GM23338 (cell line): ENCODE data around the gene PRDM11. TPM values are rescaled to one million over a fixed set of nuclear protein-coding genes. Genes with fewer than 3 reads are reported as not detected.

Experiments used
- CTCF ChIP-seq, 2 experiments: fragments of 200-600 bp in 1 of 2; sonication (generic) in 1 of 2; conservative IDR thresholded peaks; 2 replicates each; pipeline versions ENCODE4 v1.5.1 to v1.6.1; 2016 to 2017; ENCODE audit warnings: antibody characterized with exemption in 2 of 2, low read depth in 2 of 2, mild to moderate bottlenecking in 2 of 2, moderate library complexity in 1 of 2
- ETS1 ChIP-seq: IDR thresholded peaks from 2 replicates; pipeline ENCODE4 v1.6.1; 2016; ENCODE audit warnings: antibody characterized with exemption
- EZH2 ChIP-seq: fragments of 200-600 bp; sonication (generic); IDR thresholded peaks from one replicate; pipeline ENCODE4 v1.8.0; 2017; ENCODE audit warnings: antibody characterized with exemption, mild to moderate bottlenecking, low read depth; ENCODE audit not compliant: unreplicated experiment
- EZH2phosphoT487 ChIP-seq: fragments of 200-600 bp; sonication (generic); IDR thresholded peaks from one replicate; pipeline ENCODE4 v1.8.1; 2018; ENCODE audit warnings: antibody characterized with exemption; ENCODE audit not compliant: unreplicated experiment
- POLR2AphosphoS5 ChIP-seq: IDR thresholded peaks from 2 replicates; pipeline ENCODE4 v1.6.1; 2016; ENCODE audit warnings: antibody characterized with exemption, low read depth
- REST ChIP-seq: IDR thresholded peaks from one replicate; pipeline ENCODE4 v1.6.1; 2018; ENCODE audit warnings: antibody characterized with exemption; ENCODE audit not compliant: unreplicated experiment
- STAT1 ChIP-seq: IDR thresholded peaks from one replicate; pipeline ENCODE4 v1.6.1; 2016; ENCODE audit warnings: antibody characterized with exemption; ENCODE audit not compliant: unreplicated experiment
- ZNF114 ChIP-seq: fragments of 250-450 bp; sonication (Bioruptor Pico); IDR thresholded peaks from 2 replicates; pipeline ENCODE4 v1.5.0; 2020; ENCODE audit warnings: mild to moderate bottlenecking, moderate library complexity
- ZNF331 ChIP-seq: fragments of 250-450 bp; sonication (Bioruptor Pico); IDR thresholded peaks from 2 replicates; pipeline ENCODE4 v1.5.0; 2020; ENCODE audit warnings: low read depth, mild to moderate bottlenecking, moderate library complexity
- ZNF462 ChIP-seq: fragments of 250-450 bp; sonication (Bioruptor Pico); IDR thresholded peaks from 2 replicates; pipeline ENCODE4 v1.5.0; 2020; ENCODE audit warnings: mild to moderate bottlenecking, moderate library complexity
- polyA plus RNA-seq: library from polyadenylated mRNA; unstranded; fragments of >200 nt; fragmentation: Nextera tagmentation; extraction: Ambion mirVana; gene quantifications from 2 replicates; pipeline ENCODE4 v1.2.1, GENCODE V29; 2016
- total RNA-seq: library from RNA; depleted of rRNA; stranded (reverse); fragments of >200 nt; shearing (Covaris generic); gene quantifications from 2 replicates; pipeline ENCODE4 v1.2.3, GENCODE V29; 2014

PRDM11 gene
- total and polyA plus RNA-seq, 2 experiments from 2014 or later = 0.97 to 10.4 TPM

- TF ChIP-seq ZNF462 (CRISPR knock-in tag) = no peak
- no peak for TF ChIP-seq STAT1
- no peak for TF ChIP-seq EZH2
- no peak for TF ChIP-seq EZH2phosphoT487
- no peak for TF ChIP-seq ZNF331 (CRISPR knock-in tag)
- no peak for TF ChIP-seq ETS1
- no peak for TF ChIP-seq POLR2AphosphoS5
- TF ChIP-seq ZNF114 = no peak
- no peak for TF ChIP-seq REST
- TF ChIP-seq CTCF (conservative IDR thresholded peaks at IDR 0.05; ENCODE audit: low read depth in 2 of 2) = no peak
Measured at GRCh38 chr11:45225961-45226871, 79.8 kb downstream of the PRDM11 start (continued).
